GM12873 (cell line): ENCODE measurements around the gene TEDC1.

Source experiments
- TF ChIP-seq, protein P1 (sequence below): IDR thresholded peaks from 2 replicates; pipeline ENCODE4 v1.5.1; 2012; ENCODE audit warnings: low read depth, mild to moderate bottlenecking, moderate library complexity, low read length, control low read depth; ENCODE audit not compliant: insufficient read depth; ENCODE audit errors: missing control alignments

TEDC1 gene

DNA sequence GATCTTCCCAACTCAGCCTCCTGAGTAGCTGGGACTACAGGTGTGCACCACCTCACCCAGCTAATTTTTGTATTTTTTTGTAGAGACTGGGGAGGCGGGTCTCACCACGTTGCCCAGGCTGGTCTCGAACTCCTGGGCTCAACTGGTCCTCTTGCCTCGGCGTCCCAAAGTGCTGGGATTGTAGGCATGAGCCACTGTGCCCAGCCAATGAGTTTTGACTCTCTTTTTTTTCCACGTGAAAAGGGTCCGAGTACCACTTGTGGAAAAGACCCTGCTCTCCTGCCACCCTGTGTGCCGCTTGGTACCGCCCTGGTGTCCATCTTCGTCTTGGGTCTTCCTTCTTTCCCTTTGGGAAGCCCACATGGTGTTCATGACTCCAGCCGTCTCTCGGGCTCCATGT lies 17.6 kb downstream of the TEDC1 start:
- TF ChIP-seq, protein P1, sequence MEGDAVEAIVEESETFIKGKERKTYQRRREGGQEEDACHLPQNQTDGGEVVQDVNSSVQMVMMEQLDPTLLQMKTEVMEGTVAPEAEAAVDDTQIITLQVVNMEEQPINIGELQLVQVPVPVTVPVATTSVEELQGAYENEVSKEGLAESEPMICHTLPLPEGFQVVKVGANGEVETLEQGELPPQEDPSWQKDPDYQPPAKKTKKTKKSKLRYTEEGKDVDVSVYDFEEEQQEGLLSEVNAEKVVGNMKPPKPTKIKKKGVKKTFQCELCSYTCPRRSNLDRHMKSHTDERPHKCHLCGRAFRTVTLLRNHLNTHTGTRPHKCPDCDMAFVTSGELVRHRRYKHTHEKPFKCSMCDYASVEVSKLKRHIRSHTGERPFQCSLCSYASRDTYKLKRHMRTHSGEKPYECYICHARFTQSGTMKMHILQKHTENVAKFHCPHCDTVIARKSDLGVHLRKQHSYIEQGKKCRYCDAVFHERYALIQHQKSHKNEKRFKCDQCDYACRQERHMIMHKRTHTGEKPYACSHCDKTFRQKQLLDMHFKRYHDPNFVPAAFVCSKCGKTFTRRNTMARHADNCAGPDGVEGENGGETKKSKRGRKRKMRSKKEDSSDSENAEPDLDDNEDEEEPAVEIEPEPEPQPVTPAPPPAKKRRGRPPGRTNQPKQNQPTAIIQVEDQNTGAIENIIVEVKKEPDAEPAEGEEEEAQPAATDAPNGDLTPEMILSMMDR: no peak

DNA sequence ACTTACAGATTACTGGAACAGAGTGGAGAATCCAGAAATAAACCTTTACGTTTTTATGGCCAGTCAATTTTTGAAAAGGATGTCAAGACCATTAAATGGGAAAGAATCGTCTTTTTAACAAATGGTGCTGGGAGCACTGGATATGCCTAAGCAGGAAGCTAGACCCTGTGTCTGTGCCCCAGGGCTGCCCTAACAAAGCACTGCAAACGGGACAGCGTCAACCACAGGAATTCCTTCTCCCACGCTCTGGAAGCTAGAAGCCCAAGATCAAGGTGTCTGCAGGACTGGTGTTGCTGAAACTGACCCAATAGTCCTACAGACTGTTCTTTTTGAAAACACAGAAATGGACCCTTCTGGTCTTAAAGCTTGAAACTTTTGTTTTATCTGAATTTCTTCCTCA lies 26.1 kb downstream of the TEDC1 start:
- TF ChIP-seq, protein P1: no peak

DNA sequence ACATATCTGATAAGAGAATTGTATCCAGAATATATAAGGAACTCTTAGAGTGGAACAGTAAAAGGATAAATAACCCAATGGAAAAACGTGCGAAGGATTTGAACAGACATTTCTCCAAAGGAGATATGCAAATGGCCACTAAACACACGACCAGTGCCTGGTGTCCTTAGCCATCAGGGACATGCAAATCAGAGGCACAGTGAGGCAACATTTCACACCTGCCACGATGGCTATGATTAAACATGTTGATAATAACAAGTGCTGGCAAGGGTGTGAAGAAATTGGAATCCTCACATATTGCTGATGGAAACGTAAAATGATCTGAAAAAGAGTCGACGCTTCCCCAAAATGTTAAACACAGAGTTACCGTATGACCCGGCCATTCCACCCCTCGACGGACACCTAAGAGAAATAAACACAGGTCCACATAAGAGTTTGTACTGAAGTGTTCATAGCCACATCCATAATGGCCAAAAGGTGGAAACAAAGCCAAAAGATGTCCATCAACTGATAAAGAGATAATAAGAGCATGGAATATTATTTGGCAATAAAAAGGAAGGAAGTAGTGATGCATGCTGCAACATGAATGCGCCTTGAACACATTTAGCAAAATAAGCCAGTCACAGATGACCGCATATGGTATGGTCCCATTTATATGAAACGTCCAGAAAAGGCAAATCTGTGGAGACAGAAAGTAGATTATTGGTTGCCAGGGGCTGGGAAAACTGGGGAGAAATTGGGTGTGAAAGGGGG lies 29.1 kb downstream of the TEDC1 start:
- TF ChIP-seq, protein P1: no peak

DNA sequence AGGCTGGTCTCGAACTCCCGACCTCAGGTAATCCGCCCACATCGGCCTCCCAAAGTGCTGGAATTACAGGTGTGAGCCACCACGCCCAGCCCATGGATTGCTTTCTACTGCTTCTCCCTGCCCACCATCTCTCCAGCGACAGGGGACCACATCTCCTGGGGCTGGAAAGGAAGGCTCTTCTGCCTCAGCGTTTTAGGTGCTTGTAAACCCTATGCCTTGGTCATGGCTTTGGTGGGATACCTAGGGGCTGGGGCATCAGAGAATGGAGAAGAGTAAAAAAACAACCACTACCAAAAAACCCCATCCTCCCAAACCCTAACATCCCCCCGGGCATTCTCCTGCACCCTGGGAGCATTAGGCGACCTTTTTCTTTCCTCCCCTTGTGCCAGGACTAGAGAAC lies 34.3 kb downstream of the TEDC1 start:
- TF ChIP-seq, protein P1: no peak

DNA sequence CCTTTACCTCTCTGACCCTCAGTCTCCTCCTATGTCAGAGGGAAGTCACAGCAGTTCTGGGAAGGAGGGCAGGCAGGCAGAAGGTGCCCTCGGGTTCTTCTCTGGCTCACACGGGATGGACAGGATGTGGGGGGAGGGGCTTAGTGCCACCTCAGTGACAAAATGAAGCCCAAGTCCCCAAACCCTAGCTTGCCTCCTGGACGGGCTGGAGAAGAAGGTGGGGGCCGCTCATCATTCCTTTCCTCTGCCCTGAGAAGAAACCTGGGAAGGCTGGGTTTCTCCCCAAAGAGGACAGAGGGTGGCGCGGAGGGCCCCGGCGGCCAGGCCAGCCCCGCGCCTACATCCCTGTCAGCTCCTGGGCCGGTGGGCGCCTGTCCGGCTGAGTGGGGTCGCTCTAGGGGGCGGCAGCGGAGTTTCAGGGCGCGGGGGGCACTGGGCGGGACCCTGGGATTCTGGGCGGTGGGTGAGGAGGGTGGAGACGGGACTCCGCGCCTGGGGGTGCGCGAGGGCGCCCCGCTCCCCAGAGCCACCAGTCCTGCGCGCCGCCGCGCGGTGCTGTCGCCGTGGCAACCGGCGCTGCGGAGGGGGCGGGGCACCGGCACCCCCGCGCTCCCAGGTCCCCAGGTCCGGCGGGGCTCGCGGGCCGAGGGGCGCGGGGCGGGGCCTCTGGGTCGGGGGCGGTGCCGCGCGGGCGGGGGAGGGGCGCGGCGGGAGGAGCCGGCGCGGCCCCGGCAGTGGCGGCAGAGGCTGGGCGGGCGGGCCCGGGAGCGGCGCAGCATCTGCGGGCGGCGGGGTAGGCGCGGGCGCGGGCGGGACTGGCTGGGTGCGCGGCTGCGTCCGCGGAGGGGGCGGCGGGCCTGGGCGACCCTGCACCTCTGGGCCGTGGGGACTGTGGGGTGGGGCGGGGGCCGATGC lies 35.1 kb downstream of the TEDC1 start, which contains the start of gene TMEM121:
Gene TMEM121, plus strand, starts transcription at position 723 of the 915 bp plus-strand sequence. CDS start 2,252 bp downstream, outside the sequence.
- TF ChIP-seq, protein P1: no peak

DNA sequence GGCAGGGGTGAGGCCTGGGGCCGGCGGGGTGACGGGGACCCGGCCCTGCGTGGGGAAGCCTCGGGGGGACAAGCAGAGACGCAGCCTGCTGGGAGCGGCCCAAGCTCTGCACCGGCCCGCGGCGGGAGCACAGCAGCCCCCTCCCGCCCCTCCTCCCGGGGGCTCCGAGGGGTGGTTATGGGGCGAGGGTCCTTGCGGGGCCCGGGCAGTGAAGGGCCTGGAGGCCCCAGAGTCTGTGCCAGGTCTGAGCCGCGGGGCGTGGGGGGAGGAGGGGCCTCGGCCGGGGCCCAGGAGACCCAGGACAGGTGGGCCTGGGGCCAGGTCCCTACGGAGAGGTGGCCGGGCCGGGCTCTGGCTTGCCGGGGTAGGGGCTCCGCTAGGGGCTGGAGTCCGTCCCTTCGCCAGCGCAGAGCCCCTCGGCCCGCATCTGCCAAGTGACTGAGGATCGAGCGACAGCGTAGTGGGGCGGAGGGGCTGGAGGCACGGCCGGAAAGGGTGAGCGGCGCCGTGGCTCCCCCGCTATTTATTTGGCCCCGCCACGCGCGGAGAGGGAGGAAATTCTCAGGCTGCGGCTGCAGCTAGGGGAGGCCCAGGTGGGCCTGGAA lies 35.8 kb downstream of the TEDC1 start:
- TF ChIP-seq, protein P1: no peak

DNA sequence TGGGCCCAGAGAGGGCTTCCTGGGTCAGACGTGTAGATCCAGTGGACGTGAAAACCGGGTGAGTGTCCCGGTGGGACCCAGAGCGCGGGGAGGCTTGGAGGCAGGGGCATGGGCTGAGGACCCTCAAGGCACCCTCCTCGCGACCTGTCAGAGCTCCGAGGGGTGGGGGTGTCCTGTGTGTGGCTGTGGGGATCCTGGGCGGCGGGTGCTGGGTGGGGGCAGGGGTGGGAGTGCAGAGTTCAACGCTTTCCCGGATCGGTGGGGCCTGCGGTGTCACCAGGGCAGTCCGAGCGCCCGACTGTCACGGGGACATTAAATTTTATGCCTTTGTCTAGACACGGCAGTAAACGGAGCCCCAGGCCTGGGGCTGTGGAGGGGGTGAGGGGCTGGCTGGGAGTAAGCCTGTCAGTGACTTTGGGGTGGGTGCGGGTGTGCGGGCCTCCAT lies 36.4 kb downstream of the TEDC1 start:
- TF ChIP-seq, protein P1: no peak
